H4 (cell line): ENCODE data around the gene TIGD1. TPM values are rescaled to one million over a fixed set of nuclear protein-coding genes. Genes with fewer than 3 reads are reported as not detected.
"Not testable (repeated sequence)": the region's sequence is repeated elsewhere in the genome, so short reads cannot be mapped to it uniquely, and the experiment has no call there.

ENCODE experiments used
- DNase-seq: peaks from one replicate; pipeline ENCODE4 v3.0.0-alpha.2; 2015; ENCODE audit warnings: low spot score
- total RNA-seq: library from RNA; depleted of rRNA; stranded (reverse); fragments of >200 nt; shearing (Covaris generic); gene quantifications from 2 replicates; pipeline ENCODE4 v1.2.3, GENCODE V29; 2014

The TIGD1 gene
- total RNA-seq, 1 experiment from 2014 or later: 4.8 TPM

- DNase-seq: not testable (repeated sequence)
Observed at GRCh38 chr2:232570481-232570880, 20.1 kb upstream of the TIGD1 start.

GRCh38 chr2:232569541-232569940, 19.2 kb upstream of the TIGD1 start:
- DNase-seq: no peak

DNA sequence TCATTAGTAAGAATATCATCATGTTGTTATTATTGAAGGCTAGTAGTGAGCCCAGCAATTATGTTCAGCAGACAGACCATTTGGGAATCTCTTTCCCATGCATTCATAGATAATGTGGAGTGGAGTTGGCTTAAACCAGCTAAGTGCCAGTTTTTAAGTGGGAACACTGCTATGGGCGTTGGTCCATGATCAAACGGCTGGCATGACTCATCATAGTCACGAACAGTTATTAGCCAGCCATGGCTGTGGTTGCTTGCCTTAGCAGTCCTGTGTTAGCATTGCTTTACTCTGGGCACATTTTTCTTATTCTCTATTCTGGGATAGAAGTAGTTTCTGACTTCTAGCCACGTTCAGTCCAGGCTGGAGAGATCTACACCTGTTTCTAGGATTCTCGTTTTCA, 17.8 kb upstream of the TIGD1 start:
- DNase-seq: peak; percentile 80

- no peak for DNase-seq
Observed at GRCh38 chr2:232567721-232568120, 17.4 kb upstream of the TIGD1 start.

- no peak for DNase-seq
Observed at GRCh38 chr2:232563580-232563979, 13.2 kb upstream of the TIGD1 start.

GRCh38 chr2:232562515-232563151, 12.3 kb upstream of the TIGD1 start:
- DNase-seq: no peak

DNA sequence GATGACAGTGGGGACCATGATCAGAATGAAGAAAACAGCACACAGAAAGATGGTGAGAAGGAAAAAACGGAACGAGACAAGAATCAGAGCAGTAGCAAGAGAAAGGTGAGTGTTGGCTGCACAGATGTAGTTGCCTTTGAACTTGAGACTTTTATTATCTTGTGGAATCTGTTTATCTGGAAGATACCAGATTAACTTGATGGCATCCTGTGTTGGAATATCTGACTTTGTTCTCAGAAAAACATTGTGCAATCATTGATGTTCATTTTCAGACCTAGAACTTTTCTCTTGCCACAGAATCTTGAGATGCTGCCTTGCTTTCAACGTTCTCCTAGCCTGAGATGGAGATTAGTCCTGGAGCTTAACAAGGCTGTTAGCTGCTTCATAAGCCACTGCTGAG, 6.1 kb upstream of the TIGD1 start:
- no peak for DNase-seq

GRCh38 chr2:232551776-232552175, 1.4 kb upstream of the TIGD1 start:
- no peak for DNase-seq

GRCh38 chr2:232551250-232551638, 887 bp upstream of the TIGD1 start:
- DNase-seq: no peak

- no peak for DNase-seq
Observed at GRCh38 chr2:232549655-232550353, 553 bp downstream of the TIGD1 start.

DNA sequence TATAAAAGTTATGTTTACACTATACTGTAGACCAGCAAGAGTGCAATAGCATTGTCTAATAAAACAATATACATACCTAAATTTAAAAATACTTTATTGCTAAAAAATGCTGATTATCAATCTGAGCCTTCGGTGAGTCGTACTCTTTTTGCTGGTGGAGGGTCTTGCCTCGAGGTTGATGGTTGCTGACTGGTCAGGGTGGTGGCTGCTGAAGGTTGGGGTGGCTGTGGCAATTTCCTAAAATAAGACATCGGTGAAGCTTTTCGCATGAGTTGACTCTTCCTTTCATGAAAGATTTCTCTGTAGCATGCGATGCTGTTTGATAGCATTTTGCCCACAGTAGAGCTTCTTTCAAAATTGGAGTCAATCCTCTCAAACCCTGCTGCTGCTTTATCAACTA, 2.4 kb downstream of the TIGD1 start:
- DNase-seq: no peak

DNA sequence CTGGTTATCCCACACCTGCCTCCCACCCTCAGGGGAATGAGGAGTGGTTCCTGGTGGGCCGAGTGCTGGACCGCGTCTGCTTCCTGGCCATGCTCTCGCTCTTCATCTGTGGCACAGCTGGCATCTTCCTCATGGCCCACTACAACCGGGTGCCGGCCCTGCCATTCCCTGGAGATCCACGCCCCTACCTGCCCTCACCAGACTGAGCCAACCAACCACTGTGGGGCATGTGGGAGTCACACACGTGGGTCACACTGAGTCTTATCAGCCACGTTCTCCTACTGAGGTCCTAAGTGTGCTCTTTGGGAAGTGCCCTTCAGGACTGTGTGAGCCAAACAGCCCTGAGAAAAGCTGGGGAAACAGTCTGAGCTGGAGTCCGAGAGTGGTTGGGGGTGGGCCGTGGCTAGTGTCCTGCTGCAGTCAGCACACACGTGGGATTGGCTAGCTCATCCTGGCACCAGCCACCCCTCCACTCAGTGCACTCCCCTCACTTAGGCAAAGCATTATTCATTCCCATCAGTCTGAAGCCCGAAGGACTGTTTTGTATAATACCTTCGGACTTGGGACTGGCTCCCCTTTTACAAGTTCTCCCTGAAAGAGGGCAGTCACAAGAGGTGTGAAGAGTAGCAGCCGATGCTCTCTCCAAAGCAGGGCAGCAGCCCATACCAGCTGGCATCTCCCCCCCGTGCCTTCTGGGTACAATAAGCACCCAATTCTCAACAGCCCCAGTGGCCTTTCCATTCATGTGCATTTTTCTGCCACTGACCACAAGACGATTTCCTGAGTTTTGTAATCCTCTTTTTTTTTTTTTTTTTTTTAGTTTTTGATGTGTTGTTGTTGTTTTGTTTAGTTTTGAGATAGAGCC, 4.6 kb downstream of the TIGD1 start:
- DNase-seq: no peak

GRCh38 chr2:232544674-232545073, 5.7 kb downstream of the TIGD1 start:
- DNase-seq: no peak

- no peak for DNase-seq
Observed at GRCh38 chr2:232543928-232544631, 6.3 kb downstream of the TIGD1 start.

DNA sequence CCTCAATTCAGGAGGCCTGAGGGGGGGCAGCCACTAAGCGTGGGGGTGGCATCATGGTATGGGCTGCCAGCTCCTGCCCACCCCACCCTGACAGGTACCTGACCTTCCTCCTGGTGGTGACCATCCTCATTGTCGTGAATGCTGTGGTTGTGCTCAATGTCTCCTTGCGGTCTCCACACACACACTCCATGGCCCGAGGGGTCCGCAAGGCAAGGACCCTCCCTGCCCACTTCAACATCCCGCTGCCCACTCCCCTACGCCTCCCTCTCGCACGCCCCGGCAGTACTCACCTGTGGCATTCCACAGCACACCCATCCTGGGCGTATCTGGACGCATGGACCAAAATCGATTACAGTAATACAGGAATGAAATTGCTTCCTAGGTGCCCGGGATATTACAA, 6.9 kb downstream of the TIGD1 start:
- no peak for DNase-seq

DNA sequence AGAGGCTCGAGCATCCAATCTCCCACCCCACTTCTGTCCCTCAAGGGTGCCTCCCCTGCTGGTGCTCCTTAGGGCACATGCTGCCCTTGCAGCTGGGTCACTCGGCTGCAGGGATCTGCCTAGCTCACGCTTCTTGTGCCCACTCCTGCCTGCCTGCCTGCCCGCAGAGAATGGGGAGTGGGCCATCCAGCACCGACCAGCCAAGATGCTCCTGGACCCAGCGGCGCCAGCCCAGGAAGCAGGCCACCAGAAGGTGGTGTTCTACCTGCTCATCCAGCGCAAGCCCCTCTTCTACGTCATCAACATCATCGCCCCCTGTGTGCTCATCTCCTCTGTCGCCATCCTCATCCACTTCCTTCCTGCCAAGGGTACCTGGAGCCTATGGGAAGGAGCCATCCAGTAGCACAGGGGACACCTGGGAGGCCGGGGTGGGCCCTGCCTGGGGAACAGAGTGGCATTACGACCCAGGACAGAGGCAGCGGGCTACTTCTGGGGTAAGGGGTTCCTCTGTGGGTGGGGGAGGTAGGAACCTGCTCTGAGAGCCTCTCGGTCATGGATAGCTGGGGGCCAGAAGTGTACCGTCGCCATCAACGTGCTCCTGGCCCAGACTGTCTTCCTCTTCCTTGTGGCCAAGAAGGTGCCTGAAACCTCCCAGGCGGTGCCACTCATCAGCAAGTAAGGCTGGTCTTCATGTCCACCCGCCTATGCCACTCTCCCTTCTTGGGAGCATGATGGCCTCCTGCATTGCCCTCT, 7.5 kb downstream of the TIGD1 start:
- DNase-seq: no peak

GRCh38 chr2:232541961-232542714, 8.2 kb downstream of the TIGD1 start:
- DNase-seq: no peak

DNA sequence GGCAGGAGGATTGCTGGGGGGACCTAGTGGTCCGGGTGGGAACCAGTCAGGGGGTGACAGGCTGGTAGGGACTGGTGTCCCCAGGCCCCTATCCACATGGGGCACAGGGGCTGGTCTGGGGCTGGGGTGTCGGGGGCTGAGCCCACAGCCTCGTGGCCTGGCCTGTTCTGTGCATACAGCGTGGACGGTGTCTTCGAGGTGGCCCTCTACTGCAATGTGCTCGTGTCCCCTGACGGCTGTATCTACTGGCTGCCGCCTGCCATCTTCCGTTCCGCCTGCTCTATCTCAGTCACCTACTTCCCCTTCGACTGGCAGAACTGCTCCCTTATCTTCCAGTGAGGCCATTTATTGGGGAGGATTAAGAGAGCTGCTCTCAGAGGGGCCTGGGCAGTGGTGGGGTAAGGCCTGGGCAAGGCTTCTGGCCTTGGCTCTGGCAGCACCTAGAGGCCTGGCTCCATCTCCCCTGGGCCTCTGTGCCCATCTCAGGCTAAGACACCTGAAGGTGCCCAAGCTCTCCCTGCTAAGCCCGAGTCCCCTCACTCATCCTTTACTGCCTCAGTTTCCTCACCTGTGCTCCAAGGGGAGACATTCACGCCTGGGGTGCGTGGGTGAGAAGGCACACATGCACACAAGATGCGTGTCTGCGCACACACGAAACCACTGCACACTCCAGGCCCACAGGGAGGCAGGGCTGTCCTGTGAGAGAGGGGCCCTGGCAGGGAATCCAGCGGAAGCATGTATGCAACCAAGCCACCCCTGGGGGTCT, 9.0 kb downstream of the TIGD1 start:
- DNase-seq: no peak

DNA sequence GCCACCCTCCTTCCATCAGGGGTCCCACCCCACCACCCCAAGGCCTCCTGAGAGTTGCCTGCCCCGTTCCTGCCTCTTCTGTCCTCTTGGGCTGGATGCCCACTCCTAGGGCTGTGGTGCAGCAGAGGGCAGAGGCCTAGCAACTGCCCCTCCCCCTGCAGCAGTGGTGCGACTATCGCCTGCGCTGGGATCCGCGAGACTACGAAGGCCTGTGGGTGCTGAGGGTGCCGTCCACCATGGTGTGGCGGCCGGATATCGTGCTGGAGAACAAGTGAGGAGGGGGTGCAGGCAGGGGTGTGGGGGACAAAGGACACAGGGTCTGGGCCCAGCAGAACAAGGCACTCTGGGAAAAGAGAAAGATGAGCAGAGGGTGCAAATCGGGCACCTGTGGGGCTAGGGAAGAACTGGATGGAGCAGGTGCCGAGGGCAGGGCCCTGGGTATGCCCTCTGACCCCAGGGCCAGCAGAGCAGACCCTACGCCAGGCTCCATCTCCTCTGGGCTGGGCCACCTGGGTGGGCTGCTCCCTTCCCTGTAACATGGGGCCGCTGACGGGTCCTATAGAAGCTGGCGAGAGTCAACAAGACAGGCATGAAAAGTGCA, 9.8 kb downstream of the TIGD1 start:
- DNase-seq: no peak
